Esophagus (tissue), 2 donors: ENCODE measurements around the gene HTR1D. TPM values are rescaled to one million over a fixed set of nuclear protein-coding genes. Genes with fewer than 3 reads are reported as not detected.
"Not testable (repeated sequence)": the region's sequence is repeated elsewhere in the genome, so short reads cannot be mapped to it uniquely, and the experiment has no call there.

ENCODE experiments used
- H3K27ac ChIP-seq, 2 donors: one replicate each; pipeline ENCODE4 v1.5.1; 2013; ENCODE audit warnings: low read depth in 2 of 2, mild to moderate bottlenecking in 2 of 2, inconsistent platforms in 1 of 2, low read length in 1 of 2, moderate library complexity in 1 of 2
- H3K27me3 ChIP-seq, 2 donors: one replicate each; pipeline ENCODE4 v1.6.1; 2013; ENCODE audit warnings: low read length in 2 of 2, control low read depth in 1 of 2, mild to moderate bottlenecking in 1 of 2; ENCODE audit not compliant: insufficient read depth in 2 of 2, control insufficient read depth in 1 of 2
- H3K36me3 ChIP-seq, 2 donors: one replicate each; pipeline ENCODE4 v1.6.1; 2013; ENCODE audit warnings: low read length in 1 of 2; ENCODE audit not compliant: control insufficient read depth in 2 of 2, insufficient read depth in 2 of 2
- H3K4me1 ChIP-seq, 2 donors: one replicate each; pipeline ENCODE4 v1.6.1; 2013; ENCODE audit warnings: low read length in 1 of 2; ENCODE audit not compliant: control insufficient read depth in 2 of 2, insufficient read depth in 2 of 2
- H3K4me3 ChIP-seq, 2 donors: one replicate each; pipeline ENCODE4 v1.5.1; 2013; ENCODE audit warnings: low read length in 2 of 2, mild to moderate bottlenecking in 2 of 2, low read depth in 1 of 2, moderate library complexity in 1 of 2
- H3K9me3 ChIP-seq, 2 donors: one replicate each; pipeline ENCODE4 v1.6.1; 2013; ENCODE audit warnings: mild to moderate bottlenecking in 2 of 2, low read depth in 1 of 2, low read length in 1 of 2, moderate library complexity in 1 of 2; ENCODE audit not compliant: control insufficient read depth in 2 of 2, insufficient read depth in 1 of 2
- WGBS, 2 donors: extraction: QIAGEN DNeasy Blood & Tissue Kit; methylation state at CpG; one replicate each; pipeline ENCODE4 v1.1.7; 2013; 5-methylcytosine and 5-hydroxymethylcytosine counted together
- polyA plus RNA-seq, 2 donors: library from polyadenylated mRNA; stranded (reverse); fragments of 200-250 nt; gene quantifications; one replicate each; pipeline ENCODE4 v1.2.3, GENCODE V29; 2013
- donor health status: healthy with polysubstance abuse.
- donor health status: Bipolar disorder and iron deficiency.

Gene HTR1D
- polyA plus RNA-seq, 2 donors: not detected

- Histone ChIP-seq H3K9me3 (no peaks in the 10 kb centered on the region), H3K4me1 (no peaks in the 10 kb centered on the region)
- 94 to 96% methylated on average over 27 of the region's 27 CpGs for WGBS, 2 donors
Observed at GRCh38 chr1:23193391-23194118, 23.7 kb downstream of the HTR1D start.

GRCh38 chr1:23191199-23191598 lies 26.1 kb downstream of the HTR1D start:
- Histone ChIP-seq H3K36me3 (no peaks in the 10 kb centered on the region), H3K27me3 (no peaks in the 10 kb centered on the region), H3K27ac (no peak overlapping the region), H3K4me1 (no peaks in the 10 kb centered on the region), H3K9me3 (no peaks in the 10 kb centered on the region), H3K4me3 (no peak overlapping the region)
- 91 to 93% methylated on average over 3 of the region's 3 CpGs for WGBS, 2 donors

More at GRCh38 chr1:23193391-23194118, 23.7 kb downstream of the HTR1D start:
- H3K27me3 ChIP-seq: no peaks in the 10 kb centered on the region
- no peaks in the 10 kb centered on the region for H3K36me3 ChIP-seq
- H3K27ac ChIP-seq: no peak overlapping the region
- H3K4me3 ChIP-seq: no peak overlapping the region

GRCh38 chr1:23188936-23189452 lies 28.3 kb downstream of the HTR1D start:
- H3K4me3 ChIP-seq, H3K9me3 ChIP-seq, H3K4me1 ChIP-seq, H3K27ac ChIP-seq, H3K36me3 ChIP-seq, H3K27me3 ChIP-seq: not testable (repeated sequence)
- WGBS, 2 donors: 92% methylated on average over 13 of the region's 13 CpGs

GRCh38 chr1:23188434-23188884 lies 28.8 kb downstream of the HTR1D start:
- Histone ChIP-seq H3K9me3 (no peaks in the 10 kb centered on the region), H3K36me3 (no peaks in the 10 kb centered on the region), H3K27me3 (no peaks in the 10 kb centered on the region), H3K4me1 (no peaks in the 10 kb centered on the region), H3K4me3 (no peak overlapping the region), H3K27ac (no peak overlapping the region)
- WGBS, 2 donors: 50 to 58% methylated on average over 6 of the region's 6 CpGs

GRCh38 chr1:23187637-23188036 lies 29.7 kb downstream of the HTR1D start:
- WGBS, 2 donors: 63 to 80% methylated on average over 5 of the region's 5 CpGs
- no peaks in the 10 kb centered on the region for H3K36me3 ChIP-seq
- H3K27me3 ChIP-seq: no peaks in the 10 kb centered on the region
- H3K27ac ChIP-seq: no peak overlapping the region
- no peaks in the 10 kb centered on the region for H3K9me3 ChIP-seq
- H3K4me1 ChIP-seq: no peaks in the 10 kb centered on the region
- H3K4me3 ChIP-seq: no peak overlapping the region

GRCh38 chr1:23185381-23185780 lies 31.9 kb downstream of the HTR1D start:
- H3K4me1 ChIP-seq: no peaks in the 10 kb centered on the region
- no peak overlapping the region for H3K27ac ChIP-seq
- 60 to 74% methylated on average over 4 of the region's 4 CpGs for WGBS, 2 donors
- no peaks in the 10 kb centered on the region for H3K27me3 ChIP-seq
- H3K36me3 ChIP-seq: no peaks in the 10 kb centered on the region
- H3K9me3 ChIP-seq: no peaks in the 10 kb centered on the region
- H3K4me3 ChIP-seq: no peak overlapping the region

GRCh38 chr1:23184212-23184934 lies 32.9 kb downstream of the HTR1D start:
- H3K27me3 ChIP-seq: no peaks in the 10 kb centered on the region
- H3K36me3 ChIP-seq: no peaks in the 10 kb centered on the region
- no peaks in the 10 kb centered on the region for H3K4me1 ChIP-seq
- no peaks in the 10 kb centered on the region for H3K9me3 ChIP-seq
- 13 to 14% methylated on average over 10 of the region's 10 CpGs for WGBS, 2 donors
- H3K27ac ChIP-seq: no peak overlapping the region
- H3K4me3 ChIP-seq: no peak overlapping the region

GRCh38 chr1:23179862-23180261 lies 37.4 kb downstream of the HTR1D start:
- Histone ChIP-seq H3K4me1 (peaks cover 0 to 2% of the 10 kb centered on the region in 2 donors), H3K9me3 (no peaks in the 10 kb centered on the region), H3K27ac (no peak overlapping the region), H3K27me3 (no peaks in the 10 kb centered on the region), H3K4me3 (no peak overlapping the region), H3K36me3 (no peaks in the 10 kb centered on the region)
- 78 to 85% methylated on average over 2 of the region's 2 CpGs for WGBS, 2 donors

- 56 to 57% methylated on average over 6 of the region's 6 CpGs for WGBS, 2 donors
- Histone ChIP-seq H3K27ac (no peak overlapping the region), H3K36me3 (no peaks in the 10 kb centered on the region), H3K4me1 (peaks cover 0 to 2% of the 10 kb centered on the region in 2 donors), H3K9me3 (no peaks in the 10 kb centered on the region), H3K27me3 (no peaks in the 10 kb centered on the region), H3K4me3 (no peak overlapping the region)
Observed at GRCh38 chr1:23178950-23179349, 38.4 kb downstream of the HTR1D start.
